Activated CD8-positive, alpha-beta memory T cell treated with anti-CD3 and anti-CD28 coated beads, Interleukin-2, amount 50 U/mL, for 1 hour (primary cell): ENCODE data around the gene HEPHL1.
"Not testable (repeated sequence)": the region's sequence is repeated elsewhere in the genome, so short reads cannot be mapped to it uniquely, and the experiment has no call there.

Experiments used
- DNase-seq: peaks from one replicate; pipeline ENCODE4 v3.0.0-alpha.2; 2020; ENCODE audit errors: extremely low read depth

HEPHL1 gene

GRCh38 chr11:94084164-94084563 is 63.0 kb downstream of the HEPHL1 start:
- no peak for DNase-seq

- no peak for DNase-seq
Observed at GRCh38 chr11:94088906-94089305, 67.8 kb downstream of the HEPHL1 start.

DNA sequence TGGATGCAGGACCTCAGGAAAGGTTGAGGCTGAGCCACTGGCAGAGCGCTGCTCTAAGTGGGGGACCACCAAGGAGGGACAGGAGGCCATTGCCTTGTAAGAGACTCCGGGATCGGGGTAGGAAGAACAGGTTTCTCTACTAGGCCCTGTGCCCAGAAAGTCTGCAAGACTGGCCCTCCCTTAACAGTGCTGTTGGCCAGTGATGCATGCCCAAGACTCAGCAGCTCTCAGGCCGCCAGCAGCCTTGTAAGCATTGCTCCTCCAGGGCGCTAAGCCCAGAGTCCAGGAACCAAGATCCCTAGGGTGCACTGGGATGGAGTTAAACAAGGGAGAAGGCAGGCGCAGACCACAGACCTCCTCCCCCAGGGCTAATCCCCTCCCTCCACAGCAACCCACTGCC is 68.2 kb downstream of the HEPHL1 start:
- DNase-seq, result no peak

DNA sequence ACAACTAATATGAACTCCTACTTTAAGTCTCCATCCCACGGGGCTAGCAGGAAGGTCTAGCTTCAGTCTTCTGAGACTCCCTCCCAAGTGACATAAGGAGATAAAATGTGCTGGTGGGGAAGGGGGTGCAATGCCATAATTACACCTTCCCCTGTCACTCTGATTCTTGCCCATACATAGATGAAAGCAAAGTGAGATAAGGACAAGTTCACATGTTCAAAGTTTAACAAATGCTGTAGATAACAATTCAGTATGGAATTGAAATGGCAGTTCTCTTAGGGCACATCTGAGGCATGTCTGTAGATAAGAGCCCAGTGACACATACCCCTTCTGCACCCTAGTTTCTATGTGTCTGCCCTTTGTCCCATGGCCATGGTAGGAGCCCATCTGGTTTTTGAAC is 69.2 kb downstream of the HEPHL1 start:
- DNase-seq, result no peak

DNA sequence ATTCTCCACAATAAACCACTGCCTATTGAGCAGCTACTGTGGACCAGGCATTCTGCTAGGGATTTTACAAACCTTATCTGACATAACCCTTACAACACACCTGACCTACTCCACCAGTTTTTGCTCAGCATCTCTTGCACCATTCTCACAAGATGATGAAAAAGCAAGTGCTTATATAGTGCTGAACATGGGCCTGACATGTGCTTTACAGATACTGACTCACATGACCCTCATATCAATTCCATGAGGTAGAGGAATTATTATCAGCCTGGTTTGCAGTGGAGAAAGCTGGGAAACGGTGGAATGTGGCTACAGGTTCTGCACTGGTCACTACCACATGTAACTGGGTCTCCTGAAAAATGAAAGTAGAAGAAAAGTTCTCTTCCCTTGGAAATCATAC is 69.9 kb downstream of the HEPHL1 start:
- DNase-seq, result no peak

GRCh38 chr11:94100253-94100652 is 79.1 kb downstream of the HEPHL1 start:
- DNase-seq, result no peak

DNA sequence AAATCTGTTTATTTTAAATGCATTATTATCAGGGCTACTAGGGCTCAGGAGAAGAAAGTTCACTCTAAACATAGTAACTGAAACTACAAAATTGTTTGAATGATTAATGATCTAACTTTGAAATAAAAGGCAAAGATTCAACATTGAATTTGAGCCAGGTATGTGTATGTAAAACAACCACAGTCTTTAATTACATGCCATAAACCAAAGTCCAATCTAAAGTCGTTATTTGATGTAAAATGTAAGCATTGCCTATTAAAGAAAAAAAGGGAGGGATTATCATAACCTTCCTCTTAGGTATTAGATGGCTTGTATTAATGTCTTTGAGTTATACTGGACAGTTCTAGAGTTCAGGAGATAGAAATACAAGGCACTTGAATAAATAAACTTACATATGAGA is 82.3 kb downstream of the HEPHL1 start:
- no peak for DNase-seq

DNA sequence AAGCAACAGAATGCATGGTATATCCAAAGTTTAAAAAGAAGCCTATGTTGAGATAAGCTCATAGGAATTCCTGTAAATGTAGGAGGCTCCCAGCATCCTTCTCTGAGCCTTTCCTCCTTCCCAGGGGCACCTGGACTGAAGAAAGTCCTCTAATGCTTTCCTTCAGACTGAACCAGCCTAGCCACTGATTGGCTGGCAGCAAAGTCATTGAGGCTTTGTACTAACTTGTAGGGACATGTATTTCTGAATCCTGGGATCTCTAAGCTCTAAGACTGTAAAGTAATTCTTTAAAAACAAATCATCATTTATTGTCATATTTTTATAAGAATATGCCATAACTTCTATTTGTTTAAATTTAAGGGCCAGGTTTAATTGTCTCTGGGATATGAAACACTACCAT is 83.6 kb downstream of the HEPHL1 start:
- no peak for DNase-seq

- DNase-seq, result no peak
Observed at GRCh38 chr11:94106716-94107115, 85.6 kb downstream of the HEPHL1 start.

DNA sequence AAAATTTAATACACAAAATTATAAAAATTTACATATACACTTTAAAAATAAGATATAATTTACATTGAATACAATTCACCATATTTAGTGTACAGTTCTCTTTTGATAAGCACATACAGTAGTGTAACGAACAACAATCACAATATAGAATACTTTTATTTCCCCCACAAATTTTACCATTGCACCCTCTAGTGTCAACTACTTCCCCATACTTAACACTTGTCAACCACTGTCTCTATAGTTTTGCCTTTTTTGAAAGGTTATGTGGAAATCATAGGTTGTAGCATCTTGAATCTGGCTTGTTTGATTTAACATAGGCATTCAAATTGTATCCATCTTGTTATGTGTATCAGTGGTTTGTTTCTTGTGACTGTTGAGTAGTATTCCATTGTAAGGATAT is 86.2 kb downstream of the HEPHL1 start:
- no peak for DNase-seq

- no peak for DNase-seq
Observed at GRCh38 chr11:94111241-94111640, 90.1 kb downstream of the HEPHL1 start.

DNA sequence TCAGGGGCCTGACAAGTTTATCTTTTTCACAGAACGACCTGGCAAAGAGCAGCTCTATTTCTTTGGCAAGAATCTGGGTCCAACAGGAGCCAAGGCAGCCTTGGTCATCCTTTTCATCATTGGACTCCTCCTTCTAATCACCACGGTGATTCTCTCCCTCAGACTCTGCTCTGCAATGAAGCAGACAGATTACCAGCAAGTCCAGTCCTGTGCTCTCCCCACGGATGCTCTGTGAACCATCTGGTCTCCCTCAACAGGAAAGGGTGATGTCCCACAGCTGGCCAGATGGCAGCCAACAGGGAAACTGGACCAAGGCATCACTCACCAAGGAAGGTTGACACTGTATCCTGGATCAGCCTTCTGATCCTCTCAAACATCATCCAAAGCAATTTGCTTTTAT is 90.5 kb downstream of the HEPHL1 start:
- DNase-seq, result no peak

GRCh38 chr11:94112206-94112953 is 91.2 kb downstream of the HEPHL1 start:
- no peak for DNase-seq

GRCh38 chr11:94117197-94117574 is 96.0 kb downstream of the HEPHL1 start:
- DNase-seq, result no peak

DNA sequence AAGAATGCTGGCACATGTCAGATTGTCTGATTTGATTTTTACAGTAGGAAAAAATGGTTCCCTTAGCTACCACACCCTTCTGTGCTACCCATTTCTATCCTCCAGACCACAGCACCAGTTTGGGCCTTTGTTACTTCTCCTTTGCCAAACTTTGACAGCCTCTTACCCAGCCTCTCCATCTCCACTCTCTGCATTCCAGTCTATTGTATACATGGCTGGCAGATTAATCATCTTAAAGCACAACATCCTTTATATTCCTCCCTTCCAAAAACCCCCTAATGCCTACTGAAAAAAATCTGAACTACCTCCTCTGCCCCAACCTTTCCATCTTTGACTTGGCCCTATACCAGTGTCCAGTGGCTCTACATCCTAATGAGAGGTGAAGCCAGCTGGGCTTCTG is 96.7 kb downstream of the HEPHL1 start:
- no peak for DNase-seq

DNA sequence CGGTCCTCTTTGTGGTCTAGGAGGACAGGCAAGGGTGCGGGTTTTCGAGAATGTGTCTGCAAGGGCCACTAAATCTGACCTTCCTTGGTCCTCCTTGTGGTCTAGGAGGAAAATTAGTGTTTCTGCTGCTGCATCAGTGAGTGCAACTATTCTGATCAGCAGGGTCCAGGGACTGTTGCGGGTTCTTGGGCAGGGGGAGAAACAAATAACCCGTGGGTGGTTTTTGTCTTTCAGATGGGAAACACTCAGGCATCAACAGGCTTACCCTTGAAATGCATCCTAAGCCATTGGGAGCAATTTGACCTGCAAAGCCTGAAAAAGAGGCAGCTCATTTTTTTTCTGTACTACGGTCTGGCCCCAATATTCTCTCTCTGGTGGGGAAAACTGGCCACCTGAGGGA is 98.5 kb downstream of the HEPHL1 start:
- not testable (repeated sequence) for DNase-seq

DNA sequence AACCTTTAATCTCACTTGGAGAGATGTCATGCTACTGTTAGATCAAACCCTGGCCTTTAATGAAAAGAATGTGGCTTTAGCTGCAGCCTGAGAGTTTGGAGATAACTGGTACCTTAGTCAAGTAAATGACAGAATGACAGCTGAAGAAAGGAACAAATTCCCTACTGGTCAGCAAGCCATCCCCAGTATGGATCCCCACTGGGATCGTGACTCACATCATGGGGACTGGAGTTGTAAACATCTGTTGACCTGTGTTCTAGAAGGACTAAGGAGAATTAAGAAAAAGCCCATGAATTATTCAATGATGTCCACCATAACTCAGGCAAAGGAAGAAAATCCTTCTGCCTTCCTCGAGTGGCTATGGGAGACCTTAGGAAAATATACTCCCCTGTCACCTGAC is 99.4 kb downstream of the HEPHL1 start:
- DNase-seq, result not testable (repeated sequence)

DNA sequence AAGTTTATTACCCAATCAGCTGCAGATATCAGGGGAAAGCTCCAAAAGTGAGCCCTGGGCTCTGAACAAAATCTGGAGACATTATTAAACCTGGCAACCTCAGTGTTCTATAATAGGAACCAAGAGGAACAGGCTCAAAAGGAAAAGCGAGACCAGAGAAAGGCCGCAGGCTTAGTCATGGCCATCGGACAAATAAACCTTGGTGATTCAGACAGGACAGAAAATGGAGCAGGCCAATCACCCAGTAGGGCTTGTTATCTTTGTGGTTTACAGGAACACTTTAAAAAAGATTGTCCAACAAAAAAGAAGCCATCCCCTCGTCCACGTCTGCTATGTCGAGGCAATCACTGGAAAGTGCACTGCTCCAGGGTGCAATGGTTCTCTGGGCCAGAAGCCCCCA is 99.8 kb downstream of the HEPHL1 start:
- DNase-seq, result no peak

- no peak for DNase-seq
Observed at GRCh38 chr11:94125407-94126115, 104.4 kb downstream of the HEPHL1 start.

DNA sequence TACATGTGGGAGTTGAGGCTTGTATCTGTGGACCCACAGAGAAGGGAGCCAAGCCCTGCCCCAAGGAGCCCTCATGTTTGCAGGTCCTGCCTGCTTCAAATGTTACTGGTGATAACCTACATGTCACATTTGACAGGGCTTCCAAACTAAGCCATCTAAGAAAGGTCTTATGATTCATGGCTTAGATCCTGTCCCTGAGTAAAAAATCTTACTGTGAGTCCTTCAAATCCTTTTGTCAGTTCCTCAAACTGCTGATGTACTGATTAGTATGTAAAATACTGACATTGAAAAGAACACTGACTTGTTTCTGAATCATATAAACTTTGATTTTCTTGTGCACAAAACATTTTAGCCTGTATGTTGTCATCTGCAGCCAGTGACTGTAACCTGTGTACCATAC is 106.5 kb downstream of the HEPHL1 start:
- DNase-seq, result no peak

DNA sequence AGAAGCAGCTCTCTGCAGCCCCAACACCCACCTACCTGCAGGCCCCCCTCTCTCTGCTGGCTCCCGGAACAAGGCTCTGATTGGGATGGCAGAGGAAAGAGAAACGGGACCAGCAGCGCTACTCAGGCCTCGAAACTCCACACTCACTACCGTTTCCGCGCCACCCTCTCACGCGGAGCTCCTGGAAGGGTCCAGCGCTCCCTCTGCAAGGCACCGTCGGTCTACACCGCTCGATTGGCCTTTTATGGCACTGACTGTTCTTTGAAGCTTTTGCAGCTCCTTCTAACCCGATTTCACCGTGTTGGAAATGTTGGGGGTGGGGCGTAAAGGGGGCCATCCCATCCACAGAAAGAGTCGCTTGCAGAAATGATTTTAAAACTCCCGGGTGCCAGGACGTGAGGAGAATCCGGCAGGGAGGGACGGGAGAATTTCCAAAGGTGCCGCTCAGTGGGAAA is 107.2 kb downstream of the HEPHL1 start:
- DNase-seq, result no peak

- no peak for DNase-seq
Observed at GRCh38 chr11:94128746-94129511, 107.8 kb downstream of the HEPHL1 start, which contains the start of gene PANX1. Gene PANX1, plus strand, starts transcription at chr11:94128841. Its CDS starts 472 bp downstream, at chr11:94129313.
